UCSD-AML1 (cell line): ENCODE results near the gene IL4R.

Experiments
- DNase-seq: peaks from one replicate; lab custom pipeline; 2025; ENCODE audit not compliant: unreplicated experiment; lab: John Stamatoyannopoulos, UW

Gene IL4R

DNA sequence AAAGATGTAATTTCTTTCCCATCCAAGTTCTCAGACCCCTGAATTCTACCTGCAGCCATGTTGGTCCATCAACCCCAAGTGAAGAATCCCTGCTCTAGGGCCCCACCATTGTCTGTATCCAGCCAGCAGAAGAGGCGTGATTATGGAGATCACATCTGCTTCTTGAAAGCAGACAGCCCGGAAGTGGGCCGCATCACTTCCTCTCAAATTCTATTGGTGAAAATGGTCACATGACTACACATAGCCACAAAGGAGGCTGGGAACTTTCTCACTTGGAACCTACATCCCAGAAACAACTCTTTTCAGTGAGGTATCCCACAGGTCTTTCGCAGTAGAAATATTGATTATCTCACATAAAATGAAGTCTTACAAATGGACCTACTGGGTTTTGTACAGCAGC lies 40.1 kb downstream of the IL4R start:
- DNase-seq = no peak

DNA sequence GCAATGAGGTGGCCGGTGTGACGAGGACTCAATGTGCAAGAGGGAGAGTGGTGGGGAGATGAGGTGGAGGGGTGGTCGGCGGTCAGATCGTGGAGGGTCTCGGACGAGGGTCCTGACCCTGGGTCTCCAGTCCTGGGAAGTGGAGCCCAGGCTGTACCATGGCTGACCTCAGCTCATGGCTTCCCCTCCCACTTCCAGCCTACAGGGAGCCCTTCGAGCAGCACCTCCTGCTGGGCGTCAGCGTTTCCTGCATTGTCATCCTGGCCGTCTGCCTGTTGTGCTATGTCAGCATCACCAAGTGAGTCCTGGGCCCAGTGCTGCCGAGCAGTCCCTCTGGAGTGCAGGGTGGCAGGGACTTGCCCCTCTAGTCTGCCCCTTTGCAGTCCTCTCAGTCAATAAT lies 41.8 kb downstream of the IL4R start:
- peak; percentile 61 for DNase-seq

DNA sequence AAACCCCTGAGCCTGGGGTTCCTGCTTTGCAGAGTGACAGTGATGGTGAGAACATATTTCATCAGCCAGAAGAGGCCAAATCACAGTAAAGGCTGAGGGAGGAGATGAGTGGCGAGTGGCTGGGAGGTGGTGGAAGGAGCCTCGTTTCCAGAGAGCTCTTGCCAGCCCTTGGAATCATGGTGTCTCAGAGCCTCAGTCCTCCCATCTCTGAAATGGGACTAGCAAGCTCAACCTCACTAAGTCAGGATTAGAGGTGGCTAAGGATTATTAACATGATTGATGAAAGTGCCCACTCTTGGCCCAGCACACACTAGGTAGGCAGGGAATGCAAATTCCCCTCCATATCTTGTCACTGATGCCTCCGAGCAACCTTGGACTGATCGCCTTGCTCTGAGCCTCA lies 43.0 kb downstream of the IL4R start:
- DNase-seq = no peak

DNA sequence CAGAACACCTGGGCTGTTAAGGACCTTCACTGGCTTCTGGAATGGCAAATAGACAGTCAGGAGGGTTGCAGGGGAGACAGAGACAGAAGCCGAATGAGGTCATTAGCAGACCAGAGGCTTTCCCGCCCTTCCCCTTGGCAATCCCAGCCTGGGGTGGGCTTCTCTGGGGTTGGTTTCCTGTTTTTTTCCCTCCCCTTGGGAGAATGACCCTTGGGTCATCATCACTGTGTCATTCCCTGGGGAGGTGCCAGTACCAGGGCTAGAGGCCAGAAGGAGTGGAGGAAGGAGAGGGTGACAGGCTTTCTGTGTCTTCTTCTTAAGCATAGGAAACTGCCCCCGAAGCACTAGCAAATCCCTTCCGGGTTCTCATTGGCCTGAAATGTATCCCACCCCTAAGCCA lies 45.3 kb downstream of the IL4R start:
- DNase-seq = no peak

DNA sequence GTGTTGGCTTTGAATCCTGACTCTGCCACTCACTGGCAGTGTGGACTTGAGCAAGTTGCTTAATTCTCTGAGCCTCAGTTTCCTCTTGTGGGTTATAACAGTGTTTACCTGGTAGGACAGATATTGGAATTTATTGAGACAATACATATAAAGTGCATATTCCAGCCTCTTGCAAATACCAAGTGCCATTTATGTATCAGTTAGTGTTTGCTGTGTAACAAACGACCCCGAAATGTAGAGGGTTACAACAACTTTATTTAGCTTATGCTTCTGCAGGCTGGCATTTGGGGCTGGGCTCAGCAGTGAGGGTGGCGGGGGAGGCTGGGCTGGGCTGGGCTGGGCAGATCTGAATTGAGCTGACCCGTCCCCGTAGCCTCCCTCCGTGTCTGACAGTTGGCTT lies 45.8 kb downstream of the IL4R start:
- no peak for DNase-seq

DNA sequence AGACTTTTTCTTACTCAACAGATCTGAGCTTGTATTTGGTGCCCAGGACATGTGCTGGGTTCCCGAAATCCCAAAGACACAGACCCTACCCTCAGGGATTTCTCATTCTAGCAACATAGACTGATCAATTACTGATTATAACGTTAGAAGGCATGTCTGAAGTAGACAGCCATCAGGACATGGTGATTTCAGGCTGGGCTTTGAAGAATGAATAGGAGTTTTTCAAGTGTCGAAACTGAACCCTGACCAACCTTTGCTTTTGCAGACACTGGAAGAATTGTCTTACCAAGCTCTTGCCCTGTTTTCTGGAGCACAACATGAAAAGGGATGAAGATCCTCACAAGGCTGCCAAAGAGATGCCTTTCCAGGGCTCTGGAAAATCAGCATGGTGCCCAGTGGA lies 48.2 kb downstream of the IL4R start:
- DNase-seq = no peak

DNA sequence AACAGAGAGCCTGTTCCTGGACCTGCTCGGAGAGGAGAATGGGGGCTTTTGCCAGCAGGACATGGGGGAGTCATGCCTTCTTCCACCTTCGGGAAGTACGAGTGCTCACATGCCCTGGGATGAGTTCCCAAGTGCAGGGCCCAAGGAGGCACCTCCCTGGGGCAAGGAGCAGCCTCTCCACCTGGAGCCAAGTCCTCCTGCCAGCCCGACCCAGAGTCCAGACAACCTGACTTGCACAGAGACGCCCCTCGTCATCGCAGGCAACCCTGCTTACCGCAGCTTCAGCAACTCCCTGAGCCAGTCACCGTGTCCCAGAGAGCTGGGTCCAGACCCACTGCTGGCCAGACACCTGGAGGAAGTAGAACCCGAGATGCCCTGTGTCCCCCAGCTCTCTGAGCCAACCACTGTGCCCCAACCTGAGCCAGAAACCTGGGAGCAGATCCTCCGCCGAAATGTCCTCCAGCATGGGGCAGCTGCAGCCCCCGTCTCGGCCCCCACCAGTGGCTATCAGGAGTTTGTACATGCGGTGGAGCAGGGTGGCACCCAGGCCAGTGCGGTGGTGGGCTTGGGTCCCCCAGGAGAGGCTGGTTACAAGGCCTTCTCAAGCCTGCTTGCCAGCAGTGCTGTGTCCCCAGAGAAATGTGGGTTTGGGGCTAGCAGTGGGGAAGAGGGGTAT lies 48.9 kb downstream of the IL4R start:
- DNase-seq = no peak

DNA sequence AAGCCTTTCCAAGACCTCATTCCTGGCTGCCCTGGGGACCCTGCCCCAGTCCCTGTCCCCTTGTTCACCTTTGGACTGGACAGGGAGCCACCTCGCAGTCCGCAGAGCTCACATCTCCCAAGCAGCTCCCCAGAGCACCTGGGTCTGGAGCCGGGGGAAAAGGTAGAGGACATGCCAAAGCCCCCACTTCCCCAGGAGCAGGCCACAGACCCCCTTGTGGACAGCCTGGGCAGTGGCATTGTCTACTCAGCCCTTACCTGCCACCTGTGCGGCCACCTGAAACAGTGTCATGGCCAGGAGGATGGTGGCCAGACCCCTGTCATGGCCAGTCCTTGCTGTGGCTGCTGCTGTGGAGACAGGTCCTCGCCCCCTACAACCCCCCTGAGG lies 49.5 kb downstream of the IL4R start:
- DNase-seq = no peak

DNA sequence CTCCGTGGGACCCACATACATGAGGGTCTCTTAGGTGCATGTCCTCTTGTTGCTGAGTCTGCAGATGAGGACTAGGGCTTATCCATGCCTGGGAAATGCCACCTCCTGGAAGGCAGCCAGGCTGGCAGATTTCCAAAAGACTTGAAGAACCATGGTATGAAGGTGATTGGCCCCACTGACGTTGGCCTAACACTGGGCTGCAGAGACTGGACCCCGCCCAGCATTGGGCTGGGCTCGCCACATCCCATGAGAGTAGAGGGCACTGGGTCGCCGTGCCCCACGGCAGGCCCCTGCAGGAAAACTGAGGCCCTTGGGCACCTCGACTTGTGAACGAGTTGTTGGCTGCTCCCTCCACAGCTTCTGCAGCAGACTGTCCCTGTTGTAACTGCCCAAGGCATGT lies 50.0 kb downstream of the IL4R start:
- DNase-seq = no peak

DNA sequence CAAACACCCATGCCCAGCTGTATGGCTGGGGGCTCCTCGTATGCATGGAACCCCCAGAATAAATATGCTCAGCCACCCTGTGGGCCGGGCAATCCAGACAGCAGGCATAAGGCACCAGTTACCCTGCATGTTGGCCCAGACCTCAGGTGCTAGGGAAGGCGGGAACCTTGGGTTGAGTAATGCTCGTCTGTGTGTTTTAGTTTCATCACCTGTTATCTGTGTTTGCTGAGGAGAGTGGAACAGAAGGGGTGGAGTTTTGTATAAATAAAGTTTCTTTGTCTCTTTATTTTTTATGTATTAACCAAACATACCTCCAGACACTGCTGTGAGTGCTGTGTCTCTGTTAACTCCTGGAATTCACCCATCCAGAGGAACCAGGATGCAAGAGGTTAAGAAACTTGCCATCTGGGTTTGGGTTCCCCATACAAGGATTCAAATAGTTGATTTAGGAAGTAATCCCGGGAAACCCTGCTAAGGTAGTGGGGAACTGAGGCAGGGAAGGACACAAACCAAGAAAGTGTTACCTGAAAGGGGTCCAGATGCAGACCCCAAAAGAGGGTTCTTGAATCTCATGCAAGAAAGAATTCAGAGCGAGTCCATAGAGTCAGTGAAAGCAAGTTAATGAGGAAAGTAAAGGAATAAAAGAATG lies 50.8 kb downstream of the IL4R start:
- no peak for DNase-seq

DNA sequence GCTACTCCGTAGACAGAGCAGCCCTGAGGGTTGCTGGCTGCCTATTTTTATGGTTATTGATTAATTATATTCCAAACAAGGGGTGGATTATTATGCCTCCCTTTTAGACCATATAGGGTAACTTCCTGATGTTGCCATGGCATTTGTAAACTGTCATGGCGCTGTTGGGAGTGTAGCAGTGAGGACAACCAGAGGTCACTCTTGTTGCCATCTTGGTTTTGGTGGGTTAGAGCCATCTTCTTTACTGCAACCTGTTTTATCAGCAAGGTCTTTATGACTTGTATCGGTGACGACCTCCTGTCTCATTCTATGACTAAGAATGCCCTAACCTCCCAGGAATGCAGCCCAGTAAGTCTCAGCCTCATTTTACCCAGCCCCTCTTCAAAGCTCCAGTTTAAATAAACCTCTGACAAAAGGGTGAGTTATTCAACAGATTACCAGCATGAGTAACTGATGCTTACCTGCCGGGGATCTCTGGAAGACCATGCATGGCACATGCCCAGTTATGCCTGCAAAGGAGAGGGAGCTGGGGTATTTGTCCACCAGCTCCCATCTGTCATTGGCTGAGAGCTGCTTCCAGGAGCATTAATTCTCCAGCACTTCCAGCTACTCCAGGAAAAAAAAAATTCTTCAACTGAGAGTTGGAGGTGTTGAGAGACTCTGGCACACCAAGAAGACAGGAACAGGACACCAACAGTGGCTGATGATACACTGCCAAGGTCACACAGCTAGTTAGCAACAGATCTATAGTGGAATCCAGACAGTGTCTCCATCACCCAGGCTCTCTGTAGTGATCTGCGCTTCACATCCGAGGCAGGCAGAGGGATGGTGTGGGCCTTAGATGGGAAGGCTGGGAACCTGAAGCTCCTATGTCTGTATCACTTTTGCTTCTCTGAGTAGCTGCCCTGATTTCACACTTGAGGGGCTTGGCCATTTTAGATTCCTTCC lies 51.6 kb downstream of the IL4R start:
- DNase-seq = no peak

DNA sequence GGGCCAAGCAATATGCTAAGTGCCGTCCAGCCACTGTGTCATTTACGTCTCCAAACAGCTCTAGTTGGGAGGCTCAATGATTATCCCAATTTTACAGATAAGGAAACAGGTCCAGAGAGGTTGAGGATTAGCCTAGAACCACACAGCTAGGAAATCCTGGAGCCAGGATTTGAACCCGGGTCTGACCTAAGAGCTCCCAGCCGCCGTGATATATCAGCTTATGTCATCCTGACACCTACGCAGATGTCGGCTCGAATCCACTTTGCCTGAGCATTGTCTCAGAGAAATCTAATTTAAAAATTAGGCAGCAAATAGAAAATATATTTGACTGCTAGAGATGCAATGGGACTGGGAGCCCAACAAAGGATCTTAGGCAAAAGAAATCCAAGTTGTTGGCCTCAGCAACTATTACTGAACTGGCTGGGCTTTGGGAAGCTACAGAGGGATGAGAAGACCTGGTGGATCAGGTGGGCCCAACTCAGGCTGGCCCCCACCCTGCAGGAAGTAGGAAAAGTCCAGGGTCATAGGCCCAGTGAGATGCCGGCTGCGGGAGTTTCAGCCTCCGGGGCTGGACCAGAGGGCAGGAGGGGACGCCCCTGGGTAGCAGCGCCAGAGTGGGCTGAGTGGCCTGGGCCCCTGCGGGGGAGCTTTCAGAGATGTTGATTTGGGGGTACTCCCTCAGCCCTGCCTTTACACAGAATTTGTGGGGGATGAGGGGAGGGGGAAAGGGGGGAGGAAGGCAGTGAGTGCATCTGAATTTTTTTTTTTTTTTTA lies 53.1 kb downstream of the IL4R start:
- peak; percentile 56 for DNase-seq

DNA sequence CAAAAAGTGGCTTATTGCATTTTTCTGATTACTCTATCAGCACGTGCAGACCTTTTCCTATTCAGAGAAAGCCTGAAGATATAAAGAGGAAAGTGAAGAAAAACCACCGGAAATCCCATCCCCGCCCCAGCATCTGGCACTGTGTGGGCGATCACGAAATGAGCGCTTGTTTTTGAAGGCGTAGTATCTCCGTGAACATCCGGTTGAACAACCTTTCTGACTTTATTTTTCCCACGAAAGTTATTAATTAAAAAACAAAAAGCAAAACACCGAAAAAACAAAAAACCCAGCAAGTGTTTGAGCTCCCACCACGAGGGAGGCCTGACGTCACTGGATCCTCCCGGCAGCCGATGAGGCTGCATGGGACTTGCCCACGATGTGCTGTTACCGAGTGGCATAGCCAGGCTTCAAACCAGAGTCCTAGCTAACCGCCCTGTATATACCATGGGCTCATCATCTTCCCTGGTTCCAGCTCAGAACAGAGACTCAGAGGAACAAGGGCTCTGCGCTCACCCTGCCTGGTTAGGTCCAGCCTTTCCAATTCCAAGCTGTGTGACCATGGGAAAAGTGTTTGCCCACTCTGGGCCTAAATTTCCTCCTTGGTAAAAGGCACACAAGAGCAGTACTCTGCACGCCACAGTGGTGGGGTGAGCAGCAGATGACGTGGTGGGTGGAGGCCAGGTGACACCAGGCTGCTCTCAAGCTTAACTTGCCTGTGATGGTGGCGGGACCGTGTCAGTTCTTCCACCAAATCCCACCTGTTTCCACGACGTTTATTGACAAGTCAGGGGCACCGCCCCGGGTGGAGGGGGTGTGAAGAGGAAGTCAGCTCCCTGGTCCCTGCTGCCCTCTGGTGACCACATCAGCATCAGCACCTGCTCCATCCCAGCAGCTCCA lies 53.9 kb downstream of the IL4R start:
- DNase-seq = peak; percentile 77

DNA sequence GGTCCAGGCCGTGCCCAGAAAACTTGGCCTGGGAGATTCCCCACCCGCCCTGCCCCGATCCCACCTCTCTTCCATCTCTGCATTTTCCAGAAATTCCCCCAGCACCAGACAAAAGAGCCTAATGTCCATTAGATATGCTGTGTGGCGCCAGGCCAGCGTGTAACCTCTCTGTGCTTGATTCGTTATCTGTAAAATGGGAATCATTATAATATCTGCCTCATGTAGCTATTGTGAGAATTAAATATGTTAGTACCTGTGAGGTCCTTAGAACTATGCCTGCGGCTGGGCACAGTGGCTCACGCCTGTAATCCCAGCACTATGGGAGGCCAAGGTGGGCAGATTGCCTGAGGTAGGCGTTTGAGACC lies 54.6 kb downstream of the IL4R start:
- no peak for DNase-seq

DNA sequence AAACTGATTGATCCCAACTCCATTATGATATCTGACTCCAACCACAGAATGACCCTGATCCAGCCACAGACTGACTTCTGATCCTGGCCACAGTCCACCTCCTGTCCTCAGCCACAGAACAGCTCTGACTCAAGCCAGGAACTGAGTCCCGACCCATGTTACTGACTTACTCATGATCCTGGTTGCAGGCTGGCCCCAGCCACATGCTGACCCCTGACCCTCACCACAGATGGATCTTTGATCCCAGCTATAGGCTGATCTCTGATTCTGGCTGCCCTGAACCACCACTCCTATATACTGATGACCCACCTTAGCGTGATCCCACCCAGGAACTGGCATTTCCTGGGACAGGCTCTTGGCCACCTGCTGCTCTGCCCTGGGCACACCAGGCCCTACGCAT lies 56.0 kb downstream of the IL4R start:
- no peak for DNase-seq

DNA sequence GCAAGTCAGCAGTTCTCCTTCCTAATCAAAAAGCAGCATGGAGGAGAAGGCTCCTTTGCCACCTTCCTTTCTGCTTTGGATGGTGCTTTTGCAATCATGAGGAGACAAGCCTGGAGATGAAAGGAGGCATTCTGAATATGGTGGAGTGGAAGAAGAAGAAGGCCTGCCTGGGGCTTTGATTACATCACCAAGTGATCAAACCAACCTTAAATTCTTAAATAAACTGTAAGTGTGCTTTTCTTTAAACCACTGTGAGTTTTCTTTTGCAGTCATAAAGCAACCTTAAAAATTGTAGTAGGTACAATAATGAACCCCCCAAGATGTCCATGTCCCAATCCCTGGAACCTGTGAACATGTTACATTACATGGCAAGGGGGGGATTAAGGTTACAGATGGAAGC lies 56.5 kb downstream of the IL4R start:
- DNase-seq = no peak

DNA sequence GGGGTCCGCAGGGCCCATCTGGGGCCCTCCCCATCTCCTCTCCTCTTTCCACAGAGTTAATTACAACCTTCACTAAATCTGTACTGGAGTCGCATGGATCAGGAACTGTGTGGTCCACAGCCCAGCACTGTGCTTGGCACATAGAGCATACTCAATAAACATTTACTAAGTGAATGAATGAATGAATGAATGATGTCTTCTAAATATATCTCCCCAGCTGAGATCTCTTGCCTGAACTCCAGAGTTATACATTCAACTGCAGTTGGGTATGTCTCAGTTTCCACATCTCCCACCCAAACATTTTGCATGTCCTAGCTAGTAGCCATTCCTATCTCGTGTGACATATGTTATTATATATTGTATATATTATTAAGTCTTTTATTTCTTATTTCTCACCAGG lies 59.5 kb downstream of the IL4R start:
- no peak for DNase-seq

DNA sequence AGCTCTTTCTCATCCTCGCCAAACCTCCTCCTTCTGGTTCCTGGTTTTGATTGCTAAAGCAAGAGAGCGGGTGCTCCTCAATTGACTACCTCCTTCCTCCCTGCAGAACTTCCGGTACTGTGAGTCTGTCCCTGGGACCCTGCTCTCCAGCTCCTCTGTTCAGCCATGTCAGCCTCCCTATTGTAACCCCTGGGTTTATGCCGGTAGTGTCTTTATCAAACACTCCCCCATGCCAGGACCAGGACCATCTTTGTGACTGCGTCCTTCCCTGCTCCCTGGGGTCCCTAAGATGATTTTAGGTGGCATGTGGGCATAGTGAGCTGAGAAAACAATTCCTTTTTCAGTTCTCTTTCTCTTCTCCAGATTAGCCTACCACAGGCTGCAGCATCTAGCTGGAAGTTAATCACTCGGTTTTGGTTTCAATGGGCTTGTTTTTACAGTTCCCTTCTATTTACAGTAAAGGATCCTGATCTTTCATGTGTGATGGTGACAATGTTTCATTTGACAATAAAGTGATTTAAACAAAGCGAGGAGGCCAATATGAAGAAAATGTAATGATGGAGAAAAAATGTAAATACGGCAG lies 60.5 kb downstream of the IL4R start:
- DNase-seq = peak; percentile 38

DNA sequence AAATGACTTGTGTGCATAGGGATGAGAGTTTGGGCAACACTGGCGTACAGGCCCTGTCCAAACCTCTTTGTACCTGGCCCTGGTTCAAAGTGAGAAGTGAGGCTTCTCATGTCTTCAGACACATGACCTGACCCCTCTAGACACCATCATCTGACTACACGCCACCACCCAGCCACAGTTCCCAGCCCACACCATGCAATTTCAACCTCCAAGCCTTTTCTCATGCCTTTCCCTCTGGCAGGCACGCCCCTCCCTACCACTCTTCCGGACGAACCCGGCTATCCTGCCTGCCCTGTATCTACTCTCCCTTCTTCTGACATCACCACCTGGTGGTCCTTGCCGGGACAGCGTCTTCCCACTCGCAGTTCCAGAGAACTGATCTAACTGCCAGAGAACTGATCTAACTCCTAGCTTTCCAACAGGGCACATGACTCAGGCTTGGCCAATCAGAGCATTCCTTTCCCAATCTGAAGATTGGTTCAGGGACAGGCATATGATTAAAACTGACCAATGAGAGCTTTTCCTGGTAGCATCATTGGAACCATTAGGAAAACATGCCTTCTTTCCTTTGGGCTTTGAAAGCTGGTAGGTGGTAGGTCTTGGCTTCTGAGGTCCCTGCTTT lies 61.1 kb downstream of the IL4R start:
- peak; percentile 86 for DNase-seq
